Prostate gland (tissue), 2 donors: ENCODE results near the gene CEP41.

Experiments
- CTCF ChIP-seq, 4 experiments: fragments of 200-600 bp in 2 of 4; fragments of 450-650 bp in 2 of 4; sonication (generic) in 2 of 4; IDR thresholded peaks; 1 replicate in 3 of 4; 2 replicates in 1 of 4; pipeline ENCODE4 v1.5.1; 2016 to 2019; ENCODE audit warnings: antibody characterized with exemption in 4 of 4, mild to moderate bottlenecking in 2 of 4, moderate library complexity in 2 of 4
- POLR2A ChIP-seq: fragments of 450-650 bp; IDR thresholded peaks from one replicate; pipeline ENCODE4 v1.6.1; 2016; ENCODE audit warnings: antibody characterized with exemption, mild to moderate bottlenecking
- POLR2AphosphoS5 ChIP-seq: sonication (generic); formaldehyde crosslinking; IDR thresholded peaks from one replicate; pipeline ENCODE4 v1.6.1; 2017; ENCODE audit warnings: antibody characterized with exemption

GRCh38 chr7:130473876-130474275 lies 33.1 kb upstream of the CEP41 start:
- TF ChIP-seq POLR2A (no peak), POLR2AphosphoS5 (no peak), CTCF (IDR thresholded peaks at IDR 0.05) (no peak)
